Suprapubic skin (tissue), 4 donors: ENCODE data around the gene HSPB6.

Experiments
- EP300 ChIP-seq: sonication (generic); formaldehyde crosslinking; IDR thresholded peaks from one replicate; pipeline ENCODE4 v1.6.1; 2017; ENCODE audit warnings: antibody characterized with exemption
- POLR2A ChIP-seq, 2 donors: fragments of 450-650 bp; IDR thresholded peaks; one replicate each; pipeline ENCODE4 v1.6.1; 2017; ENCODE audit warnings: antibody characterized with exemption in 2 of 2, mild to moderate bottlenecking in 2 of 2, moderate library complexity in 2 of 2
- POLR2AphosphoS5 ChIP-seq, 3 donors: sonication (generic); formaldehyde crosslinking; IDR thresholded peaks; one replicate each; pipeline ENCODE4 v1.6.1; 2017; ENCODE audit warnings: antibody characterized with exemption in 3 of 3
- TF ChIP-seq, protein P1 (sequence below), 2 donors: fragments of 200-600 bp in 1 of 2; fragments of 450-650 bp in 1 of 2; sonication (generic) in 1 of 2; IDR thresholded peaks; one replicate each; pipeline ENCODE4 v1.5.1; 2016 to 2019; ENCODE audit warnings: antibody characterized with exemption in 2 of 2, mild to moderate bottlenecking in 1 of 2, moderate library complexity in 1 of 2

DNA sequence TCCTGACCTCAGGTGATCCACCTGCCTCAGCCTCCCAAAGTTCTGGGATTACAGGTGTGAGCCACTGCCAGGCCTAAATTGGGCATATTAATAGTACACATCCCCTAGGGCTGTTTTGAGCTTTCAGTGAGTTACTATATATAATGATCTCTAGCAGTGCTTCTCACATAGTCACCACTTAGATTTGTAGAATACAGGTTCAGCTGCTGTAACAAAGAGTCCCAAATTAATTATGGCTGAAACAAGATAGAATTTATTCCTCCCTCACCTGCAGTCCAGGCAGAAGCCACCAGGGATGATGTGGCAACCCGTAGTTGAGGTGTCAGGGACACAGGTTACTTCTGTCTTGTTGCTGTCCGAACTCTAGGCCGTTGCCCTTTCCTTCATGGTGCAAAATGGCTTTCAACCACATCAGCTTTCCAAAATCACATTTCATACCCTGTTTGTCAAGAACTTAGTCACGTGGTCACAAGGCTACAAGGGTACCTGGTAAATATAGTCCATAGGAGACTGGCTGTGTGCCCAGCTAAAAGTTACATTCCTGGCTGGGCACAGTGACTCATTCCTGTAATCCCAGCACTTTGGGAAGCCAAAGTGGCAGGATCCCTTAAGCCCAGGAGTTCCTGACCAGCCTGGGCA, 4.0 kb upstream of the HSPB6 start:
- TF ChIP-seq, protein P1, sequence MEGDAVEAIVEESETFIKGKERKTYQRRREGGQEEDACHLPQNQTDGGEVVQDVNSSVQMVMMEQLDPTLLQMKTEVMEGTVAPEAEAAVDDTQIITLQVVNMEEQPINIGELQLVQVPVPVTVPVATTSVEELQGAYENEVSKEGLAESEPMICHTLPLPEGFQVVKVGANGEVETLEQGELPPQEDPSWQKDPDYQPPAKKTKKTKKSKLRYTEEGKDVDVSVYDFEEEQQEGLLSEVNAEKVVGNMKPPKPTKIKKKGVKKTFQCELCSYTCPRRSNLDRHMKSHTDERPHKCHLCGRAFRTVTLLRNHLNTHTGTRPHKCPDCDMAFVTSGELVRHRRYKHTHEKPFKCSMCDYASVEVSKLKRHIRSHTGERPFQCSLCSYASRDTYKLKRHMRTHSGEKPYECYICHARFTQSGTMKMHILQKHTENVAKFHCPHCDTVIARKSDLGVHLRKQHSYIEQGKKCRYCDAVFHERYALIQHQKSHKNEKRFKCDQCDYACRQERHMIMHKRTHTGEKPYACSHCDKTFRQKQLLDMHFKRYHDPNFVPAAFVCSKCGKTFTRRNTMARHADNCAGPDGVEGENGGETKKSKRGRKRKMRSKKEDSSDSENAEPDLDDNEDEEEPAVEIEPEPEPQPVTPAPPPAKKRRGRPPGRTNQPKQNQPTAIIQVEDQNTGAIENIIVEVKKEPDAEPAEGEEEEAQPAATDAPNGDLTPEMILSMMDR (IDR thresholded peaks at IDR 0.05) = no peak
- TF ChIP-seq POLR2AphosphoS5 (IDR thresholded peaks at IDR 0.05) = no peak
- TF ChIP-seq EP300 = no peak
- no peak for TF ChIP-seq POLR2A (IDR thresholded peaks at IDR 0.05)
